T-helper 22 cell (primary cell): ENCODE data around the gene SBNO2.
"Not testable (repeated sequence)": the region's sequence is repeated elsewhere in the genome, so short reads cannot be mapped to it uniquely, and the experiment has no call there.

Experiments
- DNase-seq: peaks from one replicate; pipeline ENCODE4 v3.0.0-alpha.2; 2020; ENCODE audit warnings: low read depth

The SBNO2 gene

DNA sequence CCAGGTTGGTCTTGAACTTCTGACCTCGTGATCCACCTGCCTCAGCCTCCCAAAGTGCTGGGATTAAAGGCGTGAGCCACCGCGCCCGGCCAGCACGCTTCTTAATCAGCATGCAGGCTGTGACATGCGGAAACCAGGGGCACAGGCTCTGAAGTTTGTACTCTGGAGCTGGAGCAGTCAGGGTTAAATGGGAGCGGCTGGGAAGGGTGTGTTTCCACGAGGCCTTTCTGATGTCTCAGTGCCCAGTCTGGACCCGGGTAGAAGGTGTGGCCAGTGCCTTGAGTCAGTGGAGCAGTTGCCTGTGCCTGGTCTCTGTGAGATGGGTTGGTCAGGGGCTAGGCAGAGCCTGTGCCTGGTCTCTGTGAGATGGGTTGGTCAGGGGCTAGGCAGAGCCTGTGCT is 34.8 kb upstream of the SBNO2 start:
- not testable (repeated sequence) for DNase-seq

DNA sequence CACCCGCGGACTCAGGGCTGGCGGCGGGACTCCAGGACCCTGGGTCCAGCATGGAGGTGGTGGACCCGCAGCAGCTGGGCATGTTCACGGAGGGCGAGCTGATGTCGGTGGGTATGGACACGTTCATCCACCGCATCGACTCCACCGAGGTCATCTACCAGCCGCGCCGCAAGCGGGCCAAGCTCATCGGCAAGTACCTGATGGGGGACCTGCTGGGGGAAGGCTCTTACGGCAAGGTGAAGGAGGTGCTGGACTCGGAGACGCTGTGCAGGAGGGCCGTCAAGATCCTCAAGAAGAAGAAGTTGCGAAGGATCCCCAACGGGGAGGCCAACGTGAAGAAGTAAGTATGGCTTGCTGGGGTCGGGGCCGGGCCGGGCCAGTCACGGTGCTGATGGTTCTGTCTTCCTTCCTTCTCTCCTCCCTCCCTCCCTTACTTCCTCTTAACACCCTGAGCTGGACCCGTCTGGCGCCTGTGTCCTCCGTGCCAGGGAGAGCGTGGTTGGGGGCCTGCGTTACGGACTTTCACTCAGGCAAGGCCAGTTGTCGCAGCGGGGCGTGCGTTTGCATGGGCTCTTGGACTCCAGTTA is 32.9 kb upstream of the SBNO2 start:
- no peak for DNase-seq

DNA sequence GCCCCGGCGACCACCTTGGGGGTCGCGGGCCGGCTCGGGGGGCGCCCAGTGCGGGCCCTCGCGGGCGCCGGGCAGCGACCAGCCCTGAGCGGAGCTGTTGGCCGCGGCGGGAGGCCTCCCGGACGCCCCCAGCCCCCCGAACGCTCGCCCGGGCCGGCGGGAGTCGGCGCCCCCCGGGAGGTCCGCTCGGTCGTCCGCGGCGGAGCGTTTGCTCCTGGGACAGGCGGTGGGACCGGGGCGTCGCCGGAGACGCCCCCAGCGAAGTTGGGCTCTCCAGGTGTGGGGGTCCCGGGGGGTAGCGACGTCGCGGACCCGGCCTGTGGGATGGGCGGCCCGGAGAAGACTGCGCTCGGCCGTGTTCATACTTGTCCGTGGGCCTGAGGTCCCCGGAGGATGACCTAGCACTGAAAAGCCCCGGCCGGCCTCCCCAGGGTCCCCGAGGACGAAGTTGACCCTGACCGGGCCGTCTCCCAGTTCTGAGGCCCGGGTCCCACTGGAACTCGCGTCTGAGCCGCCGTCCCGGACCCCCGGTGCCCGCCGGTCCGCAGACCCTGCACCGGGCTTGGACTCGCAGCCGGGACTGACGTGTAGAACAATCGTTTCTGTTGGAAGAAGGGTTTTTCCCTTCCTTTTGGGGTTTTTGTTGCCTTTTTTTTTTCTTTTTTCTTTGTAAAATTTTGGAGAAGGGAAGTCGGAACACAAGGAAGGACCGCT is 32.2 kb upstream of the SBNO2 start:
- no peak for DNase-seq

DNA sequence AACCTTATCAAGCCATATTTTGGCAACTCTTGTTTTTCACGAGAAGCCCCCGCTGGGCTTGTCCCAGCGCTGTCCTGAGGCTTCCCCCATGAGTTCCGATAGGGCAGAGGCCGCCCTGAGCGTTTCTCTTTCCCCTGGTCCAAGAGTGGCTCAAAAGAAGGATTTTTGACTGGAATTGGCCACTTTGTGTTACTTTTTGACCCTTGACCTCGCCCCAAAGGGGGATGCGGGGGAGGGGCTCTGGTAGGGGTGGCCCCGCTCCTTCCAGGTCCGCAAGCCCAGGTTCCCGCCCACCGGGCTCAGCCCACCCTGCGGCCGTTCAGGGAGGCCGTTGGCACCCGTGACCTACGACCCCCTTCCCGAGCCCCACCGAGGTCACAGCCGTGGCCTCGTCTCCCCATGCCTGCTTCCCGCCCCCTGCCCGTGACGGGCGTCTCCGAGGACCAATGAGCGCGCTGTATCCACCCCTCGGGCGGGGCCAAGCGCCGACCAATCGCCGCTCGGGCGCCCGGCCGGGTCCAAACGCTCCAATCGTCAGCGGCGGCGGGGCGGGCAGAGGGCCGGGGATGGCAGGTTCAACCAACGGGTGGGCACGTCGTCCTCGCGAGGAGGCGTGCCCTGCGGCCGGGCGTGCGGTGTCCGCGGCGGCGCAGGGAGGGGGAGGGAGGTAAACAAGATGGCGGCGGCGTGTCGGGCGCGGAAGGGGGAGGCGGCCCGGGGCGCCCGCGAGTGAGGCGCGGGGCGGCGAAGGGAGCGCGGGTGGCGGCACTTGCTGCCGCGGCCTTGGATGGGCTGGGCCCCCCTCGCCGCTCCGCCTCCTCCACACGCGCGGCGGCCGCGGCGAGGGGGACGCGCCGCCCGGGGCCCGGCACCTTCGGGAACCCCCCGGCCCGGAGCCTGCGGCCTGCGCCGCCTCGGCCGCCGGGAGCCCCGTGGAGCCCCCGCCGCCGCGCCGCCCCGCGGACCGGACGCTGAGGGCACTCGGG is 31.3 kb upstream of the SBNO2 start, which contains the start of gene STK11:
Gene STK11 (plus strand): TSS at position 665 of the 986 bp plus-strand sequence. CDS start 1,136 bp downstream, outside the sequence.
- peak; percentile 98 for DNase-seq

DNA sequence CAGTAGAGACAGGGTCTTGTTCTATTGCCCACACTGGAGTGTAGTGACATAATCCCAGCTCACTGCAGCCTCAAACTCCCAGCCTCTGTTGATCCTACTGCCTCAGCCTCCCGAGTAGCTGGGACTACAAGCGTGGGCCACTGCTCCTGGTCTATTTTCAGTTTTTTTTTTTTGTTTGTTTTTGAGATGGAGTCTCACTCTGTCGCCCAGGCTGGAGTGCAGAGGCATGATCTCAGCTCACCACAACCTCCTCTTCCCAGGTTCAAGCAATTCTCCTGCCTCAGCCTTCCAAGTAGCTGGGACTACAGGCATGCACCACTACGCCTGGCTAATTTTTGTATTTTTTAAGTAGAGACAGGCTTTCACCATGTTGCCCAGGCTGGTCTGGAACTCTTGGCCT is 26.5 kb upstream of the SBNO2 start:
- DNase-seq = not testable (repeated sequence)

DNA sequence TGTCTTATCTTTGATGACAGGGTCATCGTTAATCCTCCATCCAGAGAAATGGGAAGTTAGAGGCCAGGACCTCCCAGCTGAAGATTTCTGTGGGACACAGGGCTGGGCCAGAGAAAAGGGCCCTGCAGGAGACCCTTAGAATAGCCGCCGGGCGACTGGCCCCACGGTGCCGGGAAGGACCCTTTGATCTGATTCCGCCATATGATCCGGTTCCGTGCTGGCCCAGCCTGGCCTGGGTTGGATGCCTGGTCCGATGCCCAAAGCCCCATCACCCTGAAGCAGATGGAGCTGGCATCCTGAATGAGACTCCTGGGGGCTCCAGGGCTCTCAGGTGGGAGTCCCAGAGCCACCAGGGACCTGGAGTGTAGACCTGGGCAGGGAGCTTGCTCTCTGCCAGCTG is 25.5 kb upstream of the SBNO2 start:
- DNase-seq = no peak

DNA sequence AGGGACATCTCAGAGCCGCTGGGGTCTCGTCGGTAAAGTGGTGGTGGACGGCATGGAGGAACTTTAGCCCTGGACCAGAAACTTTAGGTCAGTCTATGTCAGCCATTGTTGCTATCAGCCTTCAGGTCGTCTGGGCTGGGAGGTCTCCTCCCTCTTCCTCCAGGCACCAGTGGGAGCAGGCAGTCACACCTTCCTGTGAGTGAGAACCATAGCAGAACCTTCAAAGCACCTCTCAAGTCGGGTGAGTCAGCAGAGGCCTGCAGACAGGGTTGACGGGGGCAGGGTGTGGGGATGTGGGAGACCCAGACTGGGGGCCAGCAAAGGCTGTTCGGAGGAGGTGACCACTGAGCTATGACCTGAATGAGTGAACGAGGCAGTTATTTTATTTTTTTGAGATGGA is 15.4 kb upstream of the SBNO2 start:
- no peak for DNase-seq

DNA sequence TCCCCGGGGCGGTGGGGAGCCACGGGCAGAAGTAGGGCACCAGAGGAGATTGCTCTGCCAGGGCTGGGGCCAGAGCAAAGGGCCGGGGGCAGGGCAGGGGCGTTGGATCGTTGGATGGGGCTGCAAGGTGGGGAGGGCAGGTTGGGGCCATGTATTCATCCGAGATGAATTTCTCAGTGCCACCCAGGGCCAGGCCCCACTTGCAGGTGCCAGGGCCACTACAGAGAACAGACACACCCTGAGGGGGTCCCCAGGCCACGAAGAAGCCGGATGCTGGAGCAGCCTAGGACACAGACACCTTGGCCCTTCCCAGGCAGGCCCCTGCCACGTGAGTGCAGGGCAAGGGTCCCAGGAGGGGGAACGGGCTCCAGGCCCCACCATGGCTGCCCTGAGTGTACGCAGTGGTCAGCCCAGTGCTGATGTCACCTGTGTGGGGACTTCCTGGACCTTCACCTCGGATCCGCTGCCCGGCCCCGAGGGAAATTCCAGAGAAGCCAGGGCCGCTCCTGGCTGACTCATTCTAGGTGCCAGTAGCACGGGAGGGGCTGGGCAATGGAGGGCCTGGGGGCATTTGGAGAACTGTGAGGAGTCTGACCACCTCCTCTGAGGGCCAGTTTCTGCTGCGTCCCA is 9.6 kb upstream of the SBNO2 start:
- no peak for DNase-seq

DNA sequence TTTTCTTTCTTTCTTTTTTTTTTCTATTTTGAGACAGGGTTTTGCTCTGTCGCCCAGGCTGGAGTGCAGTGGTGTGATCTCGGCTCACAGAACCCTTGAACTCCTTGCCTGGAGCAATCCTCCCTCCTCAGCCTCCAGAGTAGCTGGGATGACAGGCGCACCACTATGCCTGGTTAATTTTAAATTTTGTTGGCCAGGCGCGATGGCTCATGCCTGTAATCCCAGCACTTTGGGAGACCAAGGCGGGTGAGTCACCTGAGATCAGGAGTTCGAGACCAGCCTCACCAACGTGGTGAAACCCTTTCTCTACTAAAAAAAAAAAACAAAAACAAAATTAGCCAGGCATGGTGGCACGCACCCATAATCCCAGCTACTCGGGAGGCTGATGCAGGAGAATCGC is 8.7 kb upstream of the SBNO2 start:
- no peak for DNase-seq

DNA sequence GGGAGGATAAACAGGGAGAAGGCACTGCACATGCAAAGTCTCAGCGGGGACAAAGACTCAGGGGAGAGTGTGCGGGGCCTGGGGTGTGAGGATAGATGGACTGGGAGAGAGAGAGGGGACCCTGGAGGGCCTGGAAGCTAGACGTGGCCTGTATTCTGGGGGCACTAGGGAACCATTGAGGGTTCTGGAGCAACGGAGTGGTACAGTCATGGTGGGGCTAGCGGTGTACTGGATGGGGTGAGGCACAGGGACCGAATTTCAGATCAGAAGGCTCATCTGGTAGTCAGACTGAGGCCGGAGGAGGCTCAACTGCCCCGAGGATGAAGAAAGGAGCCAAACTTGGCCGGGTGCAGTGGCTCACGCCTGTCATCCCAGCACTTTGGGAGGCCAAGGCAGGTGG is 8.0 kb upstream of the SBNO2 start:
- DNase-seq = no peak

DNA sequence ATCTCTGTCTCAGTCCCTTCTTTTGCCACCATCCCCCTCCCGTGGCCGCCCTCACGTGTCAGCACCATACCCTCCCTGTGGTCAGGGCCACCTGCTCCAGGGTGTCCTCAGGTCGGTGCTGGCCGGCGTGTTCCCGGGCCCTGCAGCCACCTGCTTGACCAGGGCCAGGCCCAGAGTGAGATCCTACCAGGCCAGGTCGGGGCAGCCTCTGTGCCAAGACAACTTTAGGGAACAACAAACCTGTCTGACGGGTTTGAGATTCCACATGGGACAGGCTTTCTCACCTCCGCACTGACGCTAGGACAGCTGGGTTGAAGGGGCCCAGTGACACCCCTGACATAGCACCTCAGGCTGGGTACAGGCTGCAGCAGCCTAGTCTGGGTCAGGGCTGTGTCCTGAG is 7.5 kb upstream of the SBNO2 start:
- DNase-seq = no peak

DNA sequence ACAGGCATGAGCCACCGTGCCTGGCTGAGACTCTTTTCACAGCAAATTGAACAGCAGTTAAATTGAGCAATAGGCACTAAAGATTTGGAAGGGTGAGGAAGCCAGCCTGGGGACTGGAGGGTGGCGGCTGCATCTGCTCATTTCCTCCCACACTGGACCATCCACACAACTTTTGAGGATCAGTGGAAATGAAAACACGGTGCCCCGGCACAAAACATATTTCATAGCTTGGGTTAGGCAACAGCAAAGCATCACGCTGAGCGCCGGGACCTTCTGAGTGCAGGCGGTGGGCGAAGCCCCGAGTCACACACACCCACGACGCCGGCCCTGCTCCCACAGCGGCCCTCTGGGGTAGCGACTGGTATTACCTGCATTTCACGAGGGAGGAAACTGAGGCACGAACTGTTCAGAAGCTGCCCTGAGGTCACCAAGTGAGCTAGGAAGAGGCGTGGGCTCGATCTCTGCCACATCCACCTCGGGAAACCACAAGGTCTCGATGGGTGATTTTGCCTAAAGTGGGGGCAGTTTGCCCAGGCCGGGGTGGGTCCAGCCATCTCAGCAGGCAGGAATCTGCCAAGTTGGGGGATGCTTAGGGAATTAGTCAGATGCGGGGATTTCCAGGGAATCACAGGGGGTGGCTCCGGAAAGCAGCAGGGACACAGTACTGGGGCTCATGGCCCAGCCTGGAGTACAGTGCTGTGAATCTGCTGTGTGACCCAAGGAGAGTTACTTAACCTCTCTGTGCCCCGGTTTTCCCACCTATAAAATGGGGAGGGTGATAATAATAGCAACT is 3.5 kb upstream of the SBNO2 start:
- DNase-seq = no peak

DNA sequence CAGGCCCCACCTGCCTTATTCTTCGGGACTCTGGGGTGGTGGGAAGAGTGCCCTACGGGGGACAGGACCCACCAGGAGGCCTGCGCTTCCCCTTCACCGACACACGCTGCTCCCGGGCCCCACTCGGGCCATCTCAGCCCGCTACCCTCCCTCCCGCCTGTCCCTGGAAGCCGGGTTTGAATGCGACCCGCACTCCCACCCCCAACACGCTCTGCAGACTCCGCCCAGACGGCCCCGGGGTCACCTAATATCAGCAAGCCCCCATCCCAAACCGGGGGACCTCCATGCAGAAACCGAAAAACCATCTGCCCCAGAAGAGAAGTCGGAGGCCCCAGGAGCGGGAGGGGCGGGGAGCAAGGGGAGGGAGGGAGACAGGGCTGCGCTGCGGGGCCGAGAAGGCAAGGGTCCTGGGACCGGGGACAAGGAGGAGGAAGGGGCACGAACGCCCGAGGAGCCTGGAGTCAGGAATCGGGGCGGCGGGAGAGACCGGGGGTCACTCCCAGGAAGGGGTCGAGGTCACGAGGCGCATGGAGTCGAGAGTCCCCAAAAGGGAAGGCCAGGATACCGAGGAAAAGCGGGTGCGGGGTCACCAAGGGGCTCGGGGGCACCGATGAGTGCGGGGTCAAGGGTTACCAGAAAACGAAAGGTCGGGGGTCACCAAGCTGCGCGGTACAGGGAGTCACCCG is 766 bp downstream of the SBNO2 start:
- DNase-seq = no peak

DNA sequence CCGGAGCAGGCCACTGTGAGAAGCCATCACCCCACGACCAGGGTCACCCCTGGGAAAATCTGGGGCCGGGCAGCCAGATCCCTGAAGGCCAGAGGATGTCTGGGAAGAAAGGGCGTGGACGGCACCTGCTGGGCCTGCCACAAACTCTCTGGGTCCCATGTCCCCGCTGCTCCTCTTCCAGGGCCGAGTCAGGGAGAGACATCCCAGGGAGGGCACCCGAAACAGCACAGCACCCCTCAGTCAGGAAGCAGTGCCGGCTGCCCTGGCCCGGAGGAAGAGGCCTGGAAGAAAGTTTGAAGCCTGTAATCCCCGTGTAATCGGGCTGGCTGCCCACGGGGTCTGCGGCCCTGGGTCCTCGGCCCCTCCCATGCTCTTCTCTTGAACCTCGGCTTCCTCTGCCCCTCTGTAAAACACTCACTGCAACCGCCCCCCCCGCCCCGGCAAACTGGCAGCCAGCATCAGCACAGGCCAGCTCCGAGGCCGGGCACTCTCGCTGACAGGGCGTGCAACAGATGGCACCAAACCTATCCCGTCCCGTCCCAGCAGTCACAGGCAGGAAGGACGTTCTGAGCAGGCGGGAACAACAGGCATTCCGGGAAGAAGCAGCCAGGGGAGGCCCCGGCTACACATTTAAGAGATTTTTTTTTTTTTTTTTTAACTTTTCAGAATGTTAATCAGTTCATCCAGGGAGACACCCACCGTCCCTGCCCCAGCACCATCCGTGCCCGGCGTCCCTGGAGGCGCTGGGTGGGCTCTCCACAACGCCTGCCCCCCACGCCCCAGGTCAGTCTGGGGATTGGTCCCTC is 1.5 kb downstream of the SBNO2 start:
- no peak for DNase-seq

DNA sequence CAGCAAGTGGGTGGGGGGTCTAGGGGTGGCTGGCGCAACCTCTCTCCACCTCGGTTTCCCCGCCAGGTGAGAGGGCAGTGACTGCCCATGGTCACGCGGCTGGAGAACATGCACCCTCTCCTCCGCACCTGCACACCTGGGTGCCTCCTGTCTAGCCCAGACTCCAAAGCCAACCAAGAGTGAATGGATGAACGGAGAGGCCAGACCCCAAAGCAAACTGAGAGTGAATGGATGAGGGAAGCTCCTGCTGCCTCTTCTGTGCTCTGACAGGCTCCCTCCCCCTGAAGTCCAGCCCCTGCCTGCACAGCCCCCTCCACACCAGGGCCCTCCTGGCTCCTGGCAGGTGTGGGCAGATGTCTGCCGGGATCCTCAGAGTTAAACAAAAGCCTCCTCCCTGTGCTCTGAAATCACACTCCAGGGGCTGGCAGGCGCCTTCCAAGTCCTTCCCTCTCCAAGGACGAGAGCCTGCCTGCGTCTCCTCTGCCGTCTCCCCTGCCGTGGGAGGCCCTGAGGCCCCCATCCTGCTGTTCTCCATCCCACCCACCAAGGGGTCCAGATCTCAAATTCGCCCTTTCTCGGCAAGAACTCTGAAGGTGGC is 2.2 kb downstream of the SBNO2 start:
- no peak for DNase-seq

DNA sequence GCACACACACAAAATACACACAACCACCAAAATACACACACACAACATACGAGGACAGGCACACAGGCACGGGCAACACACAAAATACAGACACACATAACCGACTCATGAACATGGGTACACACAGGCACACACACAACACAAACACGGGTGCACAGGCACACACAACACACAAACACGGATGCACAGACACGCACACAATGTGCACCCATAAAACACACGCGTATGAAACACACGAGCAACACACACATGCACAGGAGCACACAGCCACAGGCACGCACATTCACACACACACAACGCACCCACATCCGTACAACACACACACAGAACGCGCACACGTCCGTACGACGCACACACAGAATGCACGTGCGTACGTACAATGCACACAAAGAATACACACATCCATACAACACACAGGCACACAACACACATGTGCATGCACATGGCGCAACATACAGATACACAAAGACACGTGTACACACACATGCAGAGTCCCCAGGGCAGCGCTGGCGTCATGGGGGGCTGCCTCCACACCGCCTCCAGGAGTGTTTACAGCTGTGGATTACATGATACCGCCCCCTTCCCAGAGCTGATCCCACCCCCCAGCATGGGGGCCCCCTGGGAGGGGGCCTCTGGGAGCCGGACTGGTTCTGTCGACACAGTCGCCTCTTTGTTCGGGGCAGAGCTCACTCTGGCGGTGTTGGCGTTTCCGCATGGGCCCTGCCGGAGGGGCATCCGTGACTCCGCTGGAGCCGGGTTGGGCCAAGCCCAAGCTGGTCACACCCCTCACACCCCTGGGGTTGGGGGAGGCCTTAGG is 2.9 kb downstream of the SBNO2 start:
- DNase-seq = no peak

DNA sequence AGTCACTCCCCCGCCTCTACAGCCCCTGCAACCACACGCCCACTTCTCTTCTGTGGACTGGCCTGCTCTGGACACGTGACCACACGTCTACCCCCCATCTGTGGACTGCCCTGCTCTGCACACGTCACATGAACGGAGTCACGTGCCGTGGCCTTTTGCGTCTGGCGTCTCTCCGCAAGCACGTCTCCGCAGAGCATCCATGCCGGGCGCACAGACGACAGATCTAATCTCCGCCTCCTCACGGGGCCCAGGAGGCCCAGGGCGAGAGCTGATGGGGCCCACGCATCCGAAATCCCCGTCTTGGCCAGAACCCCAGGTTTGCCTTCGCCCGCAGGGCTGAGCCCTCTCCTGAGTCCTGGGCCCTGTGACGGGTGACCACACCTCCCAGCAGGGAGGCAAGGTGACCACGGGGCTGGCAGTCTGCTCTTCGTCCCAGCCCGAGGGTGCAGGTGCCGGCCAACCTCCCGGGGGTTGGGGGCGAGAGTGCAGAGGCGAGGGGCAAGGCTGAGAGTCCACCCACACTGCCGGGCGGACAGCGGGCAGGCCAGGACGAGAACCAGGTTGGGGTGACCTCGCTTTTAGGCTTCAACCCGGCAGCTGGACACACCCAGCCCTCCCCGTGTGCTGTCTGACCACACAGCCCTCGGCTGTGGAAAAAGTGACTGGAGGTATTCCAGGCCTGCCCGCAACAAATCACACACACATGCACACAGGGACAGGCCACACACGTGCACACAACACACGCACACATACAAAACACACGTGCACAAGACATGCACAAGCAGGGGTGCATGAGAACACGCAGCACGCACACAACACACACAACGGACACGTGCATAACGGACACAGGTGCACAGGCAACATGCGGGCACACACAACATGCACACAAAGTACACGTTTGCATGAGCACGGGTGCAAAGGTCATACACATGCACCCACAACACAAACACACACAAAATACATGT is 3.9 kb downstream of the SBNO2 start:
- DNase-seq = no peak

DNA sequence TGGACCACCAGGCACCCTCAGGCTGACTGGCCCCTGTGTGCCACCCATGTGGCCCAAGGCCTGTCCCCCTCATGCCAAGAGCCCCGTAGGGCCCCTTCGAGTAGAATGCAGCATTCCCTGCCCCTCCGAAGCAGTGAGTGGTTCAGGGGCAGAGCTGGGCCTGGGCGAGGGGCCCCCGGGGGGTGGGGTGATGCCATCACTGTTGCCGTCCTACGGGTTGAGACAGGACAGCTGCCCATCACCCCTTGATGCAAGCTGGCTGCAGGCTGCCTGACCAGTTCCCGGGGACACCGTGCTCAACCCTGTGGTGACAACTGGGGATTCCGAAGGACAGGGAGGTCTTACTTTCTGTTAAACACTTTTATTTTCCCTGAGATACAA is 4.7 kb downstream of the SBNO2 start:
- no peak for DNase-seq
